Neural cell (in vitro differentiated cells): Measurements from ENCODE around the gene ISG20L2. TPM values are rescaled to one million over a fixed set of nuclear protein-coding genes. Genes with fewer than 3 reads are reported as not detected.

Experiments used
- H2AFZ ChIP-seq: fragments of 200-600, 300-800 bp; sonication (generic), shearing (Covaris generic); 2 replicates; pipeline ENCODE4 v1.6.0; 2014; ENCODE audit warnings: low read depth, mild to moderate bottlenecking, antibody characterized with exemption, low read length, moderate library complexity
- H3F3A ChIP-seq: fragments of 200-600 bp; shearing (Covaris generic); 2 replicates; pipeline ENCODE4 v1.6.1; 2016; ENCODE audit warnings: mild to moderate bottlenecking, moderate library complexity, mixed read lengths, antibody characterized with exemption, low read length; ENCODE audit not compliant: insufficient read depth, poor library complexity, severe bottlenecking
- H3K27ac ChIP-seq: fragments of 200-600, 300-800 bp; sonication (generic), shearing (Covaris generic); 2 replicates; pipeline ENCODE4 v1.5.1; 2014; ENCODE audit warnings: mild to moderate bottlenecking, low read length, moderate library complexity
- H3K27me3 ChIP-seq: fragments of 300-800, 200-600 bp; sonication (generic), shearing (Covaris generic); 2 replicates; pipeline ENCODE4 v1.6.0; 2014; ENCODE audit warnings: mild to moderate bottlenecking, low read depth, low read length, moderate library complexity; ENCODE audit not compliant: insufficient read depth
- H3K36me3 ChIP-seq: fragments of 300-800, 200-600 bp; sonication (generic), shearing (Covaris generic); 2 replicates; pipeline ENCODE4 v1.5.1; 2014; ENCODE audit warnings: mild to moderate bottlenecking, antibody characterized with exemption, low read length, moderate library complexity; ENCODE audit not compliant: insufficient read depth
- H3K4me2 ChIP-seq: fragments of 300-800, 200-600 bp; sonication (generic), shearing (Covaris generic); 2 replicates; pipeline ENCODE4 v1.6.0; 2014; ENCODE audit warnings: mild to moderate bottlenecking, low read length
- H3K4me3 ChIP-seq: fragments of 300-800, 200-600 bp; sonication (generic), shearing (Covaris generic); 2 replicates; pipeline ENCODE4 v1.5.1; 2014; ENCODE audit warnings: mild to moderate bottlenecking, low read length, moderate library complexity
- H3K79me2 ChIP-seq: fragments of 200-600 bp; shearing (Covaris generic); replicated peaks from 2 replicates; pipeline ENCODE4 v1.6.0; 2014; ENCODE audit warnings: mild to moderate bottlenecking, low read length, moderate library complexity; ENCODE audit not compliant: insufficient read depth
- H3K9ac ChIP-seq: fragments of 300-800, 200-600 bp; sonication (generic), shearing (Covaris generic); 2 replicates; pipeline ENCODE4 v1.6.1; 2016; ENCODE audit warnings: mild to moderate bottlenecking, low read length, mixed read lengths
- H3K9me2 ChIP-seq: fragments of 200-600 bp; shearing (Covaris generic); 2 replicates; pipeline ENCODE4 v1.6.1; 2016; ENCODE audit warnings: mild to moderate bottlenecking, low read length, mixed read lengths; ENCODE audit not compliant: insufficient read depth
- H3K9me3 ChIP-seq: fragments of 200-600, 300-800 bp; sonication (generic), shearing (Covaris generic); 2 replicates; pipeline ENCODE4 v1.6.1; 2016; ENCODE audit warnings: mild to moderate bottlenecking, mixed run types, low read length, moderate library complexity, mixed read lengths
- H4K20me1 ChIP-seq: fragments of 200-600 bp; shearing (Covaris generic); 2 replicates; pipeline ENCODE4 v1.6.1; 2016; ENCODE audit warnings: mild to moderate bottlenecking, mixed run types; ENCODE audit not compliant: insufficient read depth
- EP300 ChIP-seq: fragments of 450-650 bp; conservative IDR thresholded peaks from 2 replicates; pipeline ENCODE4 v1.6.1; 2014; ENCODE audit warnings: antibody characterized with exemption, mild to moderate bottlenecking, moderate library complexity; ENCODE audit not compliant: poor library complexity, severe bottlenecking
- EZH2 ChIP-seq: fragments of 200-600, 300-800 bp; shearing (Covaris generic), sonication (generic); IDR thresholded peaks from 2 replicates; pipeline ENCODE4 v1.6.1; 2014; ENCODE audit warnings: antibody characterized with exemption, low read length, borderline replicate concordance, mild to moderate bottlenecking; ENCODE audit not compliant: insufficient read depth, poor library complexity, severe bottlenecking
- MXI1 ChIP-seq: fragments of 450-650 bp; conservative IDR thresholded peaks from 2 replicates; pipeline ENCODE4 v1.6.1; 2014; ENCODE audit warnings: antibody characterized with exemption, mild to moderate bottlenecking; ENCODE audit not compliant: poor library complexity, severe bottlenecking
- POLR2AphosphoS5 ChIP-seq: IDR thresholded peaks from 2 replicates; pipeline ENCODE4 v1.6.1; 2012
- RAD21 ChIP-seq: fragments of 450-650 bp; conservative IDR thresholded peaks from 2 replicates; pipeline ENCODE4 v1.6.1; 2014; ENCODE audit warnings: antibody characterized with exemption, mild to moderate bottlenecking, moderate library complexity
- SMC3 ChIP-seq: fragments of 450-650 bp; conservative IDR thresholded peaks from 2 replicates; pipeline ENCODE4 v1.6.1; 2014; ENCODE audit warnings: antibody characterized with exemption, mild to moderate bottlenecking, moderate library complexity; ENCODE audit not compliant: poor library complexity
- TAF1 ChIP-seq: IDR thresholded peaks from 2 replicates; pipeline ENCODE4 v1.6.1; 2012; ENCODE audit warnings: low read depth
- polyA plus RNA-seq: library from polyadenylated mRNA; depleted of rRNA; stranded (reverse); fragments of >200 nt; gene quantifications from 2 replicates; pipeline ENCODE4 v1.2.3, GENCODE V29; 2014
- TF ChIP-seq, protein P1 (sequence below): fragments of 450-650 bp; IDR thresholded peaks from 2 replicates; pipeline ENCODE4 v1.5.1; 2014; ENCODE audit warnings: antibody characterized with exemption, mild to moderate bottlenecking, moderate library complexity; ENCODE audit not compliant: poor library complexity, severe bottlenecking
- TF ChIP-seq, protein P2 (sequence below): IDR thresholded peaks from 2 replicates; pipeline ENCODE4 v1.6.1; 2012; ENCODE audit warnings: borderline replicate concordance

Gene ISG20L2
- polyA plus RNA-seq, 1 donor from 2014 or later, result 8.5 TPM

DNA sequence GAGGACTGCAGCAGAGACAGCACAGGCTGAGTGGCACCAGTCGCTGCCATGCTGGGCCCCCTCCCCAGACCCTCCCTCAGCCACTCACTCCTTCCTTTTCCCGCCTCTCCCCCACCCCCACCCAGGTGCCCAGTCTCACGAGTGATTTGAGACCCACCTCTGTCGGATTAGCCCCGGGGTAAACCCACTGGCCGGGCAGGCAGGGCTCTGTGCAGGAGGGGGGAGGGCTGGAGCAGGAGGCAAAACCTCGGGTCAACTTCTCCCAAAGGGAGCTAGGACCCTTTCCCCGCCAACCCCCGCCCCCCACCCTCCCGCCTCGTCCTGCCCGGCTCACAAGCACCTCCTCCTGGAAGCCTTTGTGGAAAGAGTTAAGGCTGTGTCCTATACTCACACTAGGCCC lies 15.8 kb upstream of the ISG20L2 start:
- H3K27ac ChIP-seq, result no peak overlapping the region
- H3K79me2 ChIP-seq, result peaks cover 42% of the 10 kb centered on the region

DNA sequence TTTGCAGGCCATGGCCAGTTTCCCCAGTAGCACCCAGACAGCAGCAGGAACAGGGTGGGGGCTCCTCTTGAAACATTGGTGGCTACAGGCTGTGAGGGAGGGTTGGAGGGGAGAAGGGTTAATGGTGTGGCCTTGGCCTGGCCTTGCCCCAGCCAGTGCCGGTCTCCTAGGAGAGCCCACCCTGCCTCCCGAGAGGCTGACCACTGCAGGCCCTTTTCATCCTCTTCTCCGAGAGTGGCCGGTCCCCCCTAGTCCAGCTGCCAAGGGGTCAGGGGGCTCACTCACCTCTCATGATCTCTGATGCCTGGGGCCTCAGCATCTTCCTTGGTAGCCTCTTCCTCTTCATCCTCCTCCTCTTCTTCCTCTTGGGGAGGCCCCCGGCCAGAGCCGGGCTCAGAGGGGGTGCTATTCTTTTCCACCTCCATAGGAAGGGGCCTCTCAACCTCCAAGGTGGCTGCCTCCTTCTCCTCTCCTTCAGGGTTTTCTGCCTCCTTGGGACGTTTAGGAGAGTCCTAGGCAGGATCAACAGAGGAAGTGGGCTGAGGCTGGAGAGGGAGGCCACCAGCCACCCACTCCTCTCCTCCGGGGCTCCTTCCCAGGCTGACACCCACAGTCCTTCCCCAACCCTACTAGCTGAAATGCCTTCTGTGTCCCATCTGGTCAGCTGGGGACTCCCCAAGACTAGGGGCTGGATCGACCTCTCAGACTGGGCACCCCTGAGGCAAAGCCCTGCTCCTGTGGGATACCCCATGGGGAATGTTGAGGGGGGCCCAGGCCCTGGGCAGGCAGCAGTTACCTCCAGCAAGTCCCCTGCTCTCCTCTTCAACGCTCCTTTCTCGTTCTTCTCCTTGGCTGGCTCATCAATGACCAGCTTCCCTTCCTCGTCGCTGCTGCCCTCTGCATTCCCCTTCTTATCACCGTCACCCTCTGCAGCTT lies 15.1 kb upstream of the ISG20L2 start:
- no peaks in the 10 kb centered on the region for H3F3A ChIP-seq
- TF ChIP-seq EZH2 (no peak), SMC3 (no peak), POLR2AphosphoS5 (no peak)
- no peak overlapping the region for H3K9ac ChIP-seq
- no peaks in the 10 kb centered on the region for H4K20me1 ChIP-seq
- no peaks in the 10 kb centered on the region for H3K27me3 ChIP-seq
- no peak overlapping the region for H3K4me3 ChIP-seq
- no peak overlapping the region for H3K27ac ChIP-seq
- no peak overlapping the region for H3K4me2 ChIP-seq
- H3K36me3 ChIP-seq, result no peaks in the 10 kb centered on the region
- H3K9me3 ChIP-seq, result no peaks in the 10 kb centered on the region
- H3K79me2 ChIP-seq, result peaks cover 35% of the 10 kb centered on the region
- H2AFZ ChIP-seq, result no peak overlapping the region
- no peaks in the 10 kb centered on the region for H3K9me2 ChIP-seq

More for the DNA sequence above, 15.8 kb upstream of the ISG20L2 start:
- no peaks in the 10 kb centered on the region for H3K27me3 ChIP-seq
- H3K4me3 ChIP-seq, result no peak overlapping the region
- H3K9ac ChIP-seq, result no peak overlapping the region
- no peaks in the 10 kb centered on the region for H3K36me3 ChIP-seq
- no peaks in the 10 kb centered on the region for H3K9me3 ChIP-seq
- no peaks in the 10 kb centered on the region for H3K9me2 ChIP-seq
- H3F3A ChIP-seq, result no peaks in the 10 kb centered on the region
- H4K20me1 ChIP-seq, result no peaks in the 10 kb centered on the region
- no peak overlapping the region for H2AFZ ChIP-seq
- no peak overlapping the region for H3K4me2 ChIP-seq
- TF ChIP-seq EZH2 (no peak), SMC3 (no peak), POLR2AphosphoS5 (no peak), MXI1 (no peak), TAF1 (no peak), RAD21 (no peak), EP300 (no peak)
- TF ChIP-seq, protein P1, sequence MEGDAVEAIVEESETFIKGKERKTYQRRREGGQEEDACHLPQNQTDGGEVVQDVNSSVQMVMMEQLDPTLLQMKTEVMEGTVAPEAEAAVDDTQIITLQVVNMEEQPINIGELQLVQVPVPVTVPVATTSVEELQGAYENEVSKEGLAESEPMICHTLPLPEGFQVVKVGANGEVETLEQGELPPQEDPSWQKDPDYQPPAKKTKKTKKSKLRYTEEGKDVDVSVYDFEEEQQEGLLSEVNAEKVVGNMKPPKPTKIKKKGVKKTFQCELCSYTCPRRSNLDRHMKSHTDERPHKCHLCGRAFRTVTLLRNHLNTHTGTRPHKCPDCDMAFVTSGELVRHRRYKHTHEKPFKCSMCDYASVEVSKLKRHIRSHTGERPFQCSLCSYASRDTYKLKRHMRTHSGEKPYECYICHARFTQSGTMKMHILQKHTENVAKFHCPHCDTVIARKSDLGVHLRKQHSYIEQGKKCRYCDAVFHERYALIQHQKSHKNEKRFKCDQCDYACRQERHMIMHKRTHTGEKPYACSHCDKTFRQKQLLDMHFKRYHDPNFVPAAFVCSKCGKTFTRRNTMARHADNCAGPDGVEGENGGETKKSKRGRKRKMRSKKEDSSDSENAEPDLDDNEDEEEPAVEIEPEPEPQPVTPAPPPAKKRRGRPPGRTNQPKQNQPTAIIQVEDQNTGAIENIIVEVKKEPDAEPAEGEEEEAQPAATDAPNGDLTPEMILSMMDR, result no peak
- TF ChIP-seq, protein P2, sequence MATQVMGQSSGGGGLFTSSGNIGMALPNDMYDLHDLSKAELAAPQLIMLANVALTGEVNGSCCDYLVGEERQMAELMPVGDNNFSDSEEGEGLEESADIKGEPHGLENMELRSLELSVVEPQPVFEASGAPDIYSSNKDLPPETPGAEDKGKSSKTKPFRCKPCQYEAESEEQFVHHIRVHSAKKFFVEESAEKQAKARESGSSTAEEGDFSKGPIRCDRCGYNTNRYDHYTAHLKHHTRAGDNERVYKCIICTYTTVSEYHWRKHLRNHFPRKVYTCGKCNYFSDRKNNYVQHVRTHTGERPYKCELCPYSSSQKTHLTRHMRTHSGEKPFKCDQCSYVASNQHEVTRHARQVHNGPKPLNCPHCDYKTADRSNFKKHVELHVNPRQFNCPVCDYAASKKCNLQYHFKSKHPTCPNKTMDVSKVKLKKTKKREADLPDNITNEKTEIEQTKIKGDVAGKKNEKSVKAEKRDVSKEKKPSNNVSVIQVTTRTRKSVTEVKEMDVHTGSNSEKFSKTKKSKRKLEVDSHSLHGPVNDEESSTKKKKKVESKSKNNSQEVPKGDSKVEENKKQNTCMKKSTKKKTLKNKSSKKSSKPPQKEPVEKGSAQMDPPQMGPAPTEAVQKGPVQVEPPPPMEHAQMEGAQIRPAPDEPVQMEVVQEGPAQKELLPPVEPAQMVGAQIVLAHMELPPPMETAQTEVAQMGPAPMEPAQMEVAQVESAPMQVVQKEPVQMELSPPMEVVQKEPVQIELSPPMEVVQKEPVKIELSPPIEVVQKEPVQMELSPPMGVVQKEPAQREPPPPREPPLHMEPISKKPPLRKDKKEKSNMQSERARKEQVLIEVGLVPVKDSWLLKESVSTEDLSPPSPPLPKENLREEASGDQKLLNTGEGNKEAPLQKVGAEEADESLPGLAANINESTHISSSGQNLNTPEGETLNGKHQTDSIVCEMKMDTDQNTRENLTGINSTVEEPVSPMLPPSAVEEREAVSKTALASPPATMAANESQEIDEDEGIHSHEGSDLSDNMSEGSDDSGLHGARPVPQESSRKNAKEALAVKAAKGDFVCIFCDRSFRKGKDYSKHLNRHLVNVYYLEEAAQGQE, result no peak
